Frontal cortex (tissue), 4 donors: ENCODE measurements around the gene DEPDC4. TPM values are rescaled to one million over a fixed set of nuclear protein-coding genes. Genes with fewer than 3 reads are reported as not detected.

Source experiments
- DNase-seq, 2 donors: peaks; one replicate each; pipeline ENCODE4 v3.0.0; 2012; ENCODE audit warnings: low spot score in 2 of 2
- FAIRE-seq: peaks from 2 replicates; lab custom pipeline; 2012; peaks lifted over from hg19 to GRCh38; lab: Jason Lieb, UNC
- small RNA-seq: library from RNA; depleted of rRNA; stranded (forward); fragments of <200 nt; gene quantifications from one replicate; pipeline ENCODE3, GENCODE V24; 2014
- total RNA-seq: library from RNA; depleted of rRNA; stranded (reverse); fragments of >200 nt; gene quantifications from one replicate; pipeline ENCODE4 v1.2.3, GENCODE V29; 2014
- donor health status: control.
- donor health status: control.
- donor health status: control.

The DEPDC4 gene
- total RNA-seq, 1 donor from 2014 or later: 2.4 TPM

DNA sequence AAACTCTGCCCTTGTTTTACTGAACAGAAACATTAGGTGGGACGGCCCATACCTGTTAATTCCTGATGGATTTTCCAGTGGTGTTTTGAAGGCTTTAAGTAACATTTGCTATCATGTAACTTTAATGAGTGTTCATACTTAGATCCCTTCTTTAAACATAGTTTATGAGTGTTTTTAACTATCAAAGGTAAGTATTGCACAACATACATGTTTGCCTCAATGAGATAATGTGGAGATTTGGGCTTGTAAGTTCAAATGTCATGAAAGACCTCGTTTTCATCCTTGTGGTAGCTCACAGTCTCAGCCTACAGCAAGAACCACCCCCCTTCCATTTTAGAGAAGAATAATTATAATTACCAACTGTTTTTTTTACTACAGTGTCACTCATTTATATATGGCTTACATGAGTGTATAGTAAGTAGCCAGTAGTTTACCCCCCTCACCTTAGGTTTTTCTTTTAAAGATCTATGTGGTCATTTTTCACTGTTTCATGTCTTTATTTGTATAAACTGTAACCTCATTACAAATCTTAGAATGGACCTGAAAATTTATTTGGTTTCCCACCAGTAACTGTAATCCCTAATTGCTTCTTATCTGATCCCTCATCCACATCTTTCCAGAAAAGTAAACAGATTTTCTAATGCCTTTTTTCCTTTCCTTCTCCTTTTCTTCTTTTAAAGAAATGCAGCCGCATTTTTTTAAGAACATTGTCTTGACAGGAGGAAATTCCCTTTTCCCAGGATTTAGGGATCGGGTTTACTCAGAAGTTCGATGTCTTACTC is 47.4 kb downstream of the DEPDC4 start:
- FAIRE-seq (no peak), DNase-seq (no peak)

DNA sequence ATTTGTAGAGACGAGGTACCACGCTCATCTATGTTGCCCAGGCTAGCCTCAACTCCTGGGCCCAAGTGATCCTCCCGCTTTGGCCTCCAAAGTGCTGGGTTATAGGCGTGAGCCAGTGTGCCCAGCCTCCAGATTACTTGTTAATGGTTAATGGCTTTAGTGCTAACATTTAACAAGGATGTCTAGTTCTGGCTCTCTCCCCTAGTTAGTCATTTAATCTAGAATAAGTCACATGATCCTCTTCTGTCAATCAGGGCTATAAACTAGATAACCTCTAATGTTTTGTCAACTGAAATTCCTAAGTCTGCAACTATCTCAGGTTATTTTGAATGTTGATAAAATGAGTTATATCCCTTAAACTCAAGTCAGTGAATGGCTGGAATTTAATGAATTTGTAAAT is 50.5 kb downstream of the DEPDC4 start:
- FAIRE-seq: no peak

DNA sequence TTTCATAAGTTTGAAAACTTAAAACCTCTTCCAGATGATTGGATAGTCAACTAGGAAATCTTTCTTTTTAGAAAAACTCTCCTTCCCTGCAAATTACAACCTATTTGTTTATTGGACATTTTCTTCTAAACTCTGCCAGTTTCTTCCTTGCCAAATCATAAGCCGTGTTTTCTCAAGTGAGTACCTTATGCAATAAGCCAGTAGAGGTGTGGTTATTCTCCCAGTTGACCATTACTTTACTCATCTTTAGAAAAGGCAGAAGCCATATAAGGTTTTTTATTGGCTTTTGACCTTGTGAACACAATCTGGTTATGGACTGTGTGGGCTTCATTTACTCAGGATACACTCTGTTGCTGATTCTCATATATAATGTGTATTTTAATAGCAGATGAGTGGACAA is 51.7 kb downstream of the DEPDC4 start:
- FAIRE-seq: no peak
- DNase-seq: no peak

More for the DNA sequence above, 50.5 kb downstream of the DEPDC4 start:
- no peak for DNase-seq

DNA sequence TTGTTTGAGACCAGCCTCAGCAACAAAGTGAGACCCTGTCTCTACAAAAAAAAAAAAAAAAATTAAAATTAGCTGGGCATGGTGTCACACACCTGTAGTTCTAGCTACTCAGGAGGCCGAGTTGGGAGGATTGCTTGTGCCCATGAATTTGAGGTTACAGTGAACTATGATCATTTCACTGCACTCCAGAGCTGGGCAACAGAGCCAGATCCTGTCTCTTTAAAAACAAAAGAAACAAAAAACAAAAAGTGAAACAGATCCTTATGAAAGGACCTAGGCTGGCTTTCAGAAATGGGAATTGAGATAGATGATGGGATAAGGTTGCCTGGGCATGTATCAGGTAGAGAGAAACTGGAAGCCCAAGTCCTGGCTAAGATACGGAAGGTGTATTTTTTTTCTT is 52.4 kb downstream of the DEPDC4 start:
- no peak for FAIRE-seq
- DNase-seq: no peak

DNA sequence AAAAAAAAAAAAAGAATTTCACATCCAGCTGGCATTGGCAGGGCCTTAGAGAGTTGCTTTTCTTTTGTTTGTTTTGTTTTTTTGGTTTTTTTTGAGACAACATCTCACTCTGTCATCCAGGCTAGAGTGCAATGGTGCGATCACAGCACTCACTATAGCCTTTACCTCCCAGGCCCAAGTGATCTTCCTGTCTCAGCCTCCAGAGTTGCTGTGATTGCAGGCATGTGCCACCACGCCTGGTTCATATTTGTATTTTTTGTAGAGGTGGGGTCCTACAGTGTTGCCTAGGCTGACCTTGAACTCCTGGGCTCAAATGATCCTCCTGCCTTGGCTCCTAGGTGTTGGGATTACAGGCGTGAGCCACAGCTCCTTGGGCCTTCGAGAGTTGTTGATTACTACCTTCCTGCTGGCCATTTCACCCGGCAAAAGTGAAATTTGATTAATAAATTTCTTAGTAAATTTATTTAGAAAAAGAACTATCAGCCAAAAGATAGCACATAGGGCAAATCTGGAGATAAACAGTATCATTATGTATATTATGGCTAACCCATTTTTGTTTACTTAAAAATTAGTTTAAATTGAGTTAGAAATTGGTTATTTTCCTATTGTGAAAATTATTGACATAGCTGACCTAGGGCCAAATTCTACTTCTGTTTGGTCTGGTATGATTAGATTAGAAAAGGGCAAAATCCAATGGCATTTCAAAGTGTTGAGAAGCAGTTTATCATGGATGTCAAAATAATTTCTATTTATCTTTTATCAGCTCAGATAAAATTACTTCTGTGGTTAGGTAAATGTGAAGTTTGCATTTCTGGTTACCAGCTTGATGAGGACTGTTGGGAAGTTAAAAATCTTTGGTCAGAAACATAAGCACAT is 53.6 kb downstream of the DEPDC4 start:
- DNase-seq (no peak), FAIRE-seq (no peak)

DNA sequence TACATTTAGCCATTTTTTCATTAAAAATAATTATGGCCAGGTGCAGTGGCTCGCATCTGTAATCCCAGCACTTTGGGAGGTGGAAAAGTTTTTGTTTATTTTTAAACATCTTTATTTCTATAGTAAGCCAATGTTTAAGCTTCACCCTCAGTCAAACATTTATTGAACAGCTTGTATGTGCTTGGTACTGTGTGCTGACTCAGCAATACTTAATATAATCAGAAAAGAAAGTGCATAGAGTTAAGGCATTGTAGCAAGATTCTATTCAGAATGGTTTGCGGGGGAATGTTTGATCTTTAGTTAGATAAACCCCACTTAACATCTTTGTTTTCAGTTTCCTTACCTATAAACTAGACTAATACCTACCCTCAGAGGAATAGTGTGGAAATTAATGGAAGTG is 55.2 kb downstream of the DEPDC4 start:
- no peak for FAIRE-seq
- no peak for DNase-seq

DNA sequence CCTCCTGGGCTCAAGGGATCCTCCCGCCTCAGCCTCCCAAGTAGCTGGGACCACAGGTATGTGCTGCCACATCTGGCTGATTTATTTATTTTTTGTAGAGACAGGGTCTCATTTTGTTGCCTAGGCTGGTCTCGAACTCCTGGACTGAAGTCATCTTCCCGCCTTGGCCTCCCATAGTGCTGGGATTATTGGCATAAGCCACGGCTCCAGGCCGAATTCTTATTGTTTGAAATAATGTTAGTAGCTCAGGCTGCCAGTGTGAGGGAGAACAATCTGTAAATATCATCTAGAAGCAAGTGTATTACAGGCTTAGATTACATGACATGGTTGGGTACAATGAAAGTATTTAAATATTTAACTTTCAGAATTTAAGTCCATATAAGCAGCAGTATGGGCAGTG is 58.0 kb downstream of the DEPDC4 start:
- no peak for DNase-seq
- FAIRE-seq: no peak

DNA sequence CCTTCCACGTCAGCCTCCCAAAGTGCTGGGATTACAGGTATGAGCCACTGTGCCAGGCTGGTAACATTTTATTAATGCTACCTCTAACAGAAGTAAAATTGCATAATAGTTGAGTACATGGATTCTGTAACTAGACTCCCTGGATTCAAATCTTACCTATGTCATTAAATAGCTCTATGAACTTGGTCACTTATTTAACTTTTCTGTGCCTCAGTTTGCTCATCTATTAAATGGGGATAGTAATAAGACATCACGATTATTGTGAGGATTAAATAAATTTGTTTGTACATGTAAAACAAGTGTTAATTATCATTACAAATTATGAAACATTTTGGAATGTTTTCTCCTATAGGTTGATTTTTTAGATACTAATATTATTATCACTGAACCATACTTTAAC is 59.6 kb downstream of the DEPDC4 start:
- FAIRE-seq (no peak), DNase-seq (no peak)

DNA sequence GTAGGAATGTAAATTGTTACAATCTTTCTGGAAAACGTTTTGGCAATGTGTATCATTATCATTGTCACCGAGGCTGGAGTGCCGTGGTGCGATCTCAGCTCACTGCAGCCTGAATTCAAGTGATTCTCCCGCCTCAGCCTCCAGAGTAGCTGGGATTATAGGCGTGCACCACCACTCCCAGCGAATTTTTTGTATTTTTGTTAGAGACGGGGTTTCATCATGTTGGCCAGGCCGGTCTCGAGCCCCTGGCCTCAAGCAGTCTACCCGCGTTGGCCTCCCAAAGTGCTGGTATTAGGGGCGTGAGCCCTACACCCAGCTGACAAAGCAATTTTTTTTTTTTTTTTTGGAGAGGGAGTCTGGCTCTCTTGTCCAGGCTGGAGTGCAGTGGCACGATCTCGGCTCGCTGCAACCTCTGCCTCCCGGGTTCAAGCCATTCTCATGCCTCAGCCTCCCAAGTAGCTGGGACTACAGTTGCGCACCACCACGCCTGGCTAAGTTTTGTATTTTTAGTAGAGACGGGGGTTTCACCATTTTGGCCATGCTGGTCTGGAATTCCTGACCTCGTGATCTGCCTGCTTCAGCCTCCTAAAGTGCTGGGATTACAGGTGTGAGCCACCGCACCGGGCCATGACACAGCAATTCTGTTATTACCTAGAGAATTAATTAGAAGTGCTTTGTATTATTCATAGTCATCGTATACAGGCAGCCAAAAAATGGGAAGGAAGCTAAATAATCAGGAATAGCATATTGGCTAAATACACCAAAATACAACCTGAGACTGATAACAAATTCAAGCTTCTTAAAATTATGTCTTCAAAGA is 65.1 kb downstream of the DEPDC4 start:
- DNase-seq (no peak), FAIRE-seq (no peak)

DNA sequence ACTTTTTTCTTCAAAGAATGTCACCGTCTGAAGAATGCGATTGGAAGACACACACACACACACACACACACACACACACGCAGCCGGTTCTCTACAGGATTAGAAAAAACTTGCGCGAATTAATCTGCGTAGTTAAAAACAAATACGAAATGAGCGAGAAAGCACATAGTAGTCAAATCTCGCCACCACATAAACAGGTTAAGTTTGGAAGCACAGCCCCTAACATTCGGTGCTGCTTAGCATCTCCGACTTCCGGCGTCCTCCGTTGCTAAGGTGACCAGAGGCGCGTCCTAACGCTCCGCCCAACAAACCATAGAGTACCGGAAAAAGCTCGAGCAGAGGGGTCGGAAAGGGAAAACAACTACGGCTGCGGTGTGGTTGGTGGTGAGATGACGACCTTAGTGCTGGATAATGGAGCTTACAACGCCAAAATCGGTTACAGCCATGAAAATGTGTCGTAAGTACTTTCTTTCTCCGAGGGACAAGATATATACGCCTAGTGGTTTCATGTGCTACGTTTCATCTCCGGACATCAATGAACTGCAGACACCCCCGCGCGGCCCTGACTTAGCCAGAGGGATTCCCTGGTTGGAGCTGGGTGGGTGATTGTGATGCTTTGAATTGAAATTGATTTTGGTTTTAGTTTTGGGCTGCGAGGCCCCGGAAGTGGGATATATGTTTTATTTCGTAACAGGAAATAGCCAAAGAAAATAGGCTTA is 66.3 kb downstream of the DEPDC4 start, which contains the start of gene ACTR6:
Gene ACTR6 (plus strand): TSS at position 353 of the 719 bp plus-strand sequence. CDS start 37 bp downstream, at position 390.
- FAIRE-seq (no peak), DNase-seq (peak; percentile 90 to 92)

DNA sequence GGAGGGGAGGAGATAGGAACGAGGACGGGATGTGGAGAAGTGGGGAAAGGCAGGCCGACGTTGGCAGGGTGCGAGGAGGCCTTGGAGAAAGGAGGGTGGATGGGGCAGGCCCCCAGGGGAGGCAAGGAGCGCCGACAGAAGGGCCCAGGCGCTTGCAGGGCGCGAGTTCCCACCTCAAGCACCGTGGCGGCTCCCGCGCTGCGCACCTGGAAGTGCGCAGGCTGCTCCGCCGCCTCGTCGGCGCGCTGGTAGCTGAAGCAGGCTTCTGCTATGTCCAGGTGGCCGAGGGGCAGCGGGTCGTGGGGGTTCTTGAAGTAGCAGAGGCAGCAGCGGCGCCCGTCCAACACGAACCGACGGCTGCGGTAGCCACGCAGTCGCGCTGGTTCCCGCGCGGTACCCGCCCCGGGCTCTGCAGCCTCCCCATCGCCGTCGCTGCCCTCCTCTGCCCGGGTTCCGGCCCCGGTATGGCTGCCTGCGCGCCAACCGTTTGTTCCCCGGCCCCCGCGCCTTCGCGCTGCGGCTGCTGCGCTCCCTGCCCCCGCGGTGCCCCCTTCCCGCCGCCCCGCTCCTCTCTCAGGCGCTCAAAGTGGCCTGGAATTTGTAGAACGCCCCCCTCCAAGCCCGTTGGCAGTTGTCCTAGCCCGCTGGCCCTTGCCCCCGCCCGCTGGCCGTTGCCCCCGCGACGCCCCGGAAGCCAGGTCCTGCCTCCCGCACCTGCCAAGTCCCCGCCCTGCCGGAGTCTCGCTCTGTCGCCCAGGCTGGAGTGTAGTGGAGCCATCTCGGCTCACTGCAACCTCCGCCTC is 67.3 kb downstream of the DEPDC4 start:
- peak; percentile 35 to 61 for DNase-seq
- FAIRE-seq: no peak

DNA sequence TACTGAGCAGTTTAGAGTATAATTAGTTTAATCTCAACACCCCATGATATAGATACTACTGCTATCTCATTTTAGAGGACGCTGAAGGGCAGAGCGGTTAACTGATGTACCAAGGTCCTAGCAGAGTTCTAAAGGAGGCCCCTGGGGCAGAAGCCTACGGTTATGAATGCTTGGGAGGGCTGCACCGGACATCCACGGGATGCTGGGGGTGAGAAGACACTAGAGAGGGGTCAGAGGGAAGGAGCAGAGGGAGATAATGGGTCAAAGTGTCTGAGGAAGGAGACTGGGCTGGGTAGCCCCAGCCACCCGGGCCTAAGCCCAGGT is 67.9 kb downstream of the DEPDC4 start:
- no peak for FAIRE-seq
- peak in 1 of 2 donors; percentile 17 for DNase-seq

DNA sequence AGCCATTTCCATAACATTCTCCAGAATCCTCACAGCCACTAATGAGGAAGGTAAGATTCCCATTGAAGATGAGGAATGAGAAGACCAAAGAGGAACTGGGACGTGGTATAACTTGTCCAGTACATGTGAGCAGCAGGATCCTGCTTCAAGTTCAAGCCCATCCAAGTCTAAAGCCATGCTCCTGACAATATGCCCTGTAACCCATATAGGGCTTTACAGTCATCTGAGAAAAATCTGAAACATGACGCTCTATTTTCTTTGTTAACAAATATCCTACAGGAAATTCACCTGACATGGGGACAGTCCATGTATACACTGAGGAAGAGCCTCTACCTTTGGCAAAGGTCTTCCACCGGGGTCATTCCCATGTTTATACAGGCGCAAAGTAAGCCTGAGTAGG is 69.4 kb downstream of the DEPDC4 start:
- FAIRE-seq (no peak), DNase-seq (no peak)

DNA sequence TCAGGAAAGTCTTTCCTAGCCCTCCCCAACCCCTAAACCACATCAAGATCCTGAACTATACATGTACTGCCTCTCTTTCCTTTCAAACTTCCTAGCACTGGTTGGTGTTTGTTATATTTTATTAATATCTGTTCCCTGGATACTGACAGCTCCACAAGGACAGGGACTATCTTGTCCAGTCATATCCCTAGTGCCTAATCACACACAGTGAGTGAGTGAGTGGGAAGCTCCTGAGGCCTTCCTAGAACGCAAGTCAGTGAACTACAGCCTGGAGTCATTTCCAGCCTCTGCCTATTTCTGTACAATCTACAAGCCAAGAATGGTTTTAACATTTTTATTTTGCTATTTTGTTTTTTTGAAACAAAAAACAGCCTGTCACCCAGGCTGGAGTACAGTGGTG is 73.8 kb downstream of the DEPDC4 start:
- FAIRE-seq (no peak), DNase-seq (no peak)

Small RNA genes lying within 50 kb of the gene (small RNA-seq; reads per million reads assigned to genes)
- gene RF00019: not detected

Other genes with a start within 250 kb of the DEPDC4 start
- 106 TPM for gene BLTP3B, start 124.2 kb downstream of the DEPDC4 start, total RNA-seq
- 53.0 TPM for gene ACTR6, start 66.3 kb downstream of the DEPDC4 start, total RNA-seq
- gene SCYL2, start 98 bp upstream of the DEPDC4 start, total RNA-seq: 110 TPM
- gene SLC17A8, start 90.0 kb upstream of the DEPDC4 start, total RNA-seq: 11.0 TPM
- gene NR1H4, start 206.8 kb upstream of the DEPDC4 start, total RNA-seq: not detected